ENCODE data around the gene SNAP29.

GRCh38 chr22:20833225-20833665, 25.6 kb upstream of the SNAP29 start:
- no peak for TF ChIP-seq POLR2A (IDR thresholded peaks at IDR 0.05)
- TF ChIP-seq, protein P1, sequence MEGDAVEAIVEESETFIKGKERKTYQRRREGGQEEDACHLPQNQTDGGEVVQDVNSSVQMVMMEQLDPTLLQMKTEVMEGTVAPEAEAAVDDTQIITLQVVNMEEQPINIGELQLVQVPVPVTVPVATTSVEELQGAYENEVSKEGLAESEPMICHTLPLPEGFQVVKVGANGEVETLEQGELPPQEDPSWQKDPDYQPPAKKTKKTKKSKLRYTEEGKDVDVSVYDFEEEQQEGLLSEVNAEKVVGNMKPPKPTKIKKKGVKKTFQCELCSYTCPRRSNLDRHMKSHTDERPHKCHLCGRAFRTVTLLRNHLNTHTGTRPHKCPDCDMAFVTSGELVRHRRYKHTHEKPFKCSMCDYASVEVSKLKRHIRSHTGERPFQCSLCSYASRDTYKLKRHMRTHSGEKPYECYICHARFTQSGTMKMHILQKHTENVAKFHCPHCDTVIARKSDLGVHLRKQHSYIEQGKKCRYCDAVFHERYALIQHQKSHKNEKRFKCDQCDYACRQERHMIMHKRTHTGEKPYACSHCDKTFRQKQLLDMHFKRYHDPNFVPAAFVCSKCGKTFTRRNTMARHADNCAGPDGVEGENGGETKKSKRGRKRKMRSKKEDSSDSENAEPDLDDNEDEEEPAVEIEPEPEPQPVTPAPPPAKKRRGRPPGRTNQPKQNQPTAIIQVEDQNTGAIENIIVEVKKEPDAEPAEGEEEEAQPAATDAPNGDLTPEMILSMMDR (IDR thresholded peaks at IDR 0.05) = no peak
